DMS 273 (cell line): ENCODE data around the gene EMP1.
A peak's percentile ranks its signal among the peaks of the same experiment; 100 is the strongest.
"Not testable (repeated sequence)": the region's sequence is repeated elsewhere in the genome, so short reads cannot be mapped to it uniquely, and the experiment has no call there.

Experiments used
- DNase-seq: peaks from one replicate; lab custom pipeline; 2025; ENCODE audit not compliant: unreplicated experiment; lab: John Stamatoyannopoulos, UW

The EMP1 gene

DNA sequence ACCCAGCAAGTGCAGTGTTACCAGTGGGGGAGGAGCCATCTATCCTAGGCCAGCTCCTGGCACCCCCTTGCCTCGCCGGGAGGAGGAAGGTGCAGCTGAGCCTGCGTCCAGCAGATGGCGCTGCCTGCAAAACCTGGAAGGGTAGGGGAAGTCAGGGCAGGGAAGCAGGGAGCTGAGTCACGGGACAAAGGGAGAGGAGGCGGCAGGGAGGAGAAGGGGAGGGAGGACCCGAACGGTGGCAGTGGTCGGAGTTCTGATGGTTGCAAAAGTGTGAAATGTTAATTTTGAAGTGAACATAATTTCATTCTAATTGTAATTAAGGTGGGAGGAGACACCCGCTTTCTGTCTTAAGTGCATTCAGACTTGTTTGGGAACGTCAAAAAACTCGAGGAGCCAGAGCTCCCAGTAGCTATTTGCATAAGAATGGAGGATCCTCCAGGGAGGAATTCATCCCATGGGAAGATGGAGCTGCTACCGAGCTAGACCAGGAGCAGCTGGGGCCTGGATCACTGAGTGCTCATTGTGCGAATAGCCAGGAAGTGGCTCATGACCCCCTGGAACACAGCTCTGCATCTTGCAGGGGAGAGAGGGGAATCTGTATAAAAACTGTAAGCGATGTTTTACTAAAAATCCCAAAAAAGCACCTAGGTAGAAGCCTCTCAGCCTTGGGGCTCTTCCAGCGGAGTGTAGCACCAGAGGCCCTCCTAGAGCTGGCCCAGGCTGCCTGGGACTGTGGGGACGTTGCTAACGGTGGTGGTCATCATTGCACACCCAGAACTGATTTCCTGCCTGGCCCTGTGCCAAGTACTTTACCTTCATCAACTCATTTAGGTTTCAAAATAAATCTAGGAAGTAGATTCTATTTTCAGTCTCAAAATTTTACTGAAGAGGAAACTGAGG is 59.5 kb downstream of the EMP1 start:
- peak; percentile 92 for DNase-seq

DNA sequence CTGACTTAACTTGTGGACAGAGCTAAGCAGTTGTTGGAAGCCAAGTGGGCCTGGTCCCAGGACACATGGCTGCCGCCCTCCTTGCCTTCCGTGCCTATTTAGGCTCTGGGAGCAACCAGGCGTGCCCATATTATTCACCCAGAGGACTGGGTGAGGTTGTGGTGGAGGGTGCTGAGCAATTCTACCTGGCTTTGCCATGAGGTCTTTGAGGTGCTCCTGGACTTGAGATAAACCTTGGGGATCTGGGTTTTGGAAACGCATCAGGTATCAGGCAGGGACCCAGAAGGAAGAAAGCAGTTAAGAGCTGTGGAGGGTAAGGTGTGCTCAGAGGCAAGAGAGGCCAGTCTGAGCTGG is 60.1 kb downstream of the EMP1 start:
- no peak for DNase-seq

- DNase-seq, result no peak
Observed at GRCh38 chr12:13257356-13257875, 60.9 kb downstream of the EMP1 start.

- DNase-seq, result no peak
Observed at GRCh38 chr12:13258197-13258596, 61.7 kb downstream of the EMP1 start.

DNA sequence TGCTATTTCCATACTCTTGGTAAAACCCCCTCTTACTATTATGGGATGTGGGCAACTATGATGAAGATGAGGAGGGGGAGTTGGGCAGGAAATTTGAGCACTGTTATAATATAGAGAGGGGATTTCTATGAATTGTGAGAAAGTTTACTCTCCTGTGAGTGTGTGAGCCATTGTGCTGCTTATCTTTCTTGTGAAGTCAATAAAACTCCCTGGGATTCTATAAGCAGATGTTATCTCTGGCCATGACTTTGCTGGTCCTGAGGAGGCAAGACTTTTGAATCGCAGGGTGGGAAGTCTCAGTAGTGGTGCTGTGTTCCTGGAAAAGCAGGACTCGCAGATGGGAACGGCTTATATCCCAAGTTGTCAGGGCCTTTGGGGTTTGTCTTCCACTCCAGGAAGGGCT is 62.2 kb downstream of the EMP1 start:
- DNase-seq, result no peak

DNA sequence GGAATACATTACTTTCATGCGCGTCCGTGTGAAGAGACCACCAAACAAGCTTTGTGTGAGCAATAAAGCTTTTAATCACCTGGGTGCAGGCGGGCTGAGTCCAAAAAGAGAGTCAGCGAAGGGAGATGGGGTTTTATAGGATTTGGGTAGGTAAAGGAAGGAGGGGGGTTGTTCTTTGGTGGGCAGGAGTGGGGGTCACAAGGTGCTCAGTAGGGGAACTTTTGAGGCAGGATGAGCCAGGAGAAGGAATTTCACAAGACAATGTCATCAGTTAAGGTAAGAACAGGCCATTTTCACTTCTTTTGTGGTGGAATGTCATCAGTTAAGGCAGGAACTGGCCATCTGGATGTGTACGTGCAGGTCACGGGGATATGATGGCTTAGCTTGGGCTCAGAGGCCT is 63.1 kb downstream of the EMP1 start:
- not testable (repeated sequence) for DNase-seq

DNA sequence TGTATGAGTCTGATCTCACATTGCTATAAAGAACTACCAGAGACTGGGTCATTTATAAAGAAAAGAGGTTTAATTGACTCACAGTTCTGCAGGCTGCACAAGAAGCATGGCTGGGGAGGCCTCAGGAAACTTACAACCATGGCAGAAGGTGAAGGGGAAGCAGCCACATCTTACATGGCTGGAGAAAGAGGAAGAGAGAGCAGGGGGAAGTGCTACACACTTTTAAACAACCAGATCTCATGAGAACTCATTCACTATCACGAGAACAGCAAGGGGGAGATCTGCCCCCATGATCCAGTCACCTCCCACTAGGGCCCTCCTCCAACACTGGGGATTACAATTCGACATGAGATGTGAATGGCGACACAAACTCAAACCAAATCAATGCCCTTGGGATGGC is 71.3 kb downstream of the EMP1 start:
- not testable (repeated sequence) for DNase-seq

GRCh38 chr12:13268581-13268980 is 72.1 kb downstream of the EMP1 start:
- DNase-seq, result no peak
